Measurements from ENCODE around the gene RUFY1. TPM values are rescaled to one million over a fixed set of nuclear protein-coding genes. Genes with fewer than 3 reads are reported as not detected.

The RUFY1 gene
- total and polyA plus RNA-seq, 9 of the 15 experiments (the other 6 are each of a cell fraction or from before 2014, with no cell fraction given) = 5.0 to 41.7 (median 29.6) TPM

GRCh38 chr5:179616002-179616594 is 65.7 kb downstream of the RUFY1 start (continued):
- TF ChIP-seq E2F8 (IDR thresholded peaks at IDR 0.05; ENCODE audit: low read depth, partially characterized antibody) (no peak), NEUROD1 (IDR thresholded peaks at IDR 0.05; ENCODE audit: borderline replicate concordance, low read depth, low read length, partially characterized antibody) (no peak)

GRCh38 chr5:179617930-179618329 is 67.6 kb downstream of the RUFY1 start:
- H3K27me3 ChIP-seq (ENCODE audit: control insufficient read depth in 2 of 2, insufficient read depth in 2 of 2, low read length in 2 of 2) = no peaks in the 10 kb centered on the region
- in situ Hi-C loops (cut with MboI) (no loop called here), intact Hi-C loops (cut with micrococcal nuclease) (no loop called here)
- DNase-seq (ENCODE audit: extremely low read depth in 1 of 4, low spot score in 3 of 4) (peak in 1 of 4 experiments; percentile 3), ATAC-seq (no peak), FAIRE-seq (no peak)
- no peak overlapping the region for H2AFZ ChIP-seq (ENCODE audit: low read depth, low read length)
- H3K9me3 ChIP-seq (replicated peaks; ENCODE audit: control insufficient read depth, insufficient read depth, low read depth, low read length) = no peaks in the 10 kb centered on the region
- peaks cover 83% of the 10 kb centered on the region for H3K79me2 ChIP-seq (ENCODE audit: control insufficient read depth, insufficient read depth, low read length)
- no TSS peak for BruUV-seq (replicated peaks)
- no peak overlapping the region for H3K4me3 ChIP-seq
- H4K20me1 ChIP-seq (replicated peaks; ENCODE audit: control insufficient read depth, insufficient read depth, low read length) = peaks cover 78% of the 10 kb centered on the region
- CTCF ChIA-PET (ENCODE audit: low intra/inter-chr PET ratio) = no interaction called here
- no peak overlapping the region for H3K9ac ChIP-seq (ENCODE audit: insufficient read depth in 1 of 2, low read depth in 2 of 2, low read length in 2 of 2)
- WGBS (ENCODE audit: insufficient coverage, low coverage, missing lambda C conversion rate) = 79% methylated on average over 7 of the region's 7 CpGs
- H3K9me1 ChIP-seq (ENCODE audit: control insufficient read depth, insufficient read depth, low read length) = no peaks in the 10 kb centered on the region
- H3K4me2 ChIP-seq (ENCODE audit: insufficient read depth, low read length) = no peak overlapping the region; the same call in 1 of the 2 replicates
- H3K4me1 ChIP-seq (replicated peaks in 1 of 2; ENCODE audit: control insufficient read depth in 2 of 2, insufficient read depth in 2 of 2, low read length in 2 of 2) = peaks cover 10 to 55% of the 10 kb centered on the region in 2 experiments
- POLR2A ChIA-PET = interaction anchor here (0.6 to 2.6 kb wide), 2 partner anchors 11 to 165 kb away, joined by 3 to 15 read pairs; no protein-coding TSS in a partner anchor
- H3K36me3 ChIP-seq (ENCODE audit: control insufficient read depth, insufficient read depth, low read length) = peaks cover 96% of the 10 kb centered on the region
- no peak overlapping the region for H3K27ac ChIP-seq (ENCODE audit: extremely low read depth, low read depth, low read length)
- TF ChIP-seq PTBP1 (IDR thresholded peaks at IDR 0.05; ENCODE audit: low read depth, low read length) (no peak), ILF3 (IDR thresholded peaks at IDR 0.05; ENCODE audit: borderline replicate concordance) (no peak), ZFP91 (CRISPR knock-in tag; IDR thresholded peaks at IDR 0.05) (no peak), POLR2A (conservative IDR thresholded peaks at IDR 0.05) (peak; percentile 39; the same call in 1 of the 2 replicates), HMGXB4 (CRISPR knock-in tag; IDR thresholded peaks at IDR 0.05) (no peak), NR3C1 (CRISPR knock-in tag; IDR thresholded peaks at IDR 0.05) (no peak), ARID3B (CRISPR knock-in tag; IDR thresholded peaks at IDR 0.05; ENCODE audit: borderline replicate concordance) (no peak), HDAC3 (IDR thresholded peaks at IDR 0.05; ENCODE audit: borderline replicate concordance, partially characterized antibody) (no peak), NCOA4 (IDR thresholded peaks at IDR 0.05; ENCODE audit: partially characterized antibody) (no peak), ZNF232 (CRISPR knock-in tag; IDR thresholded peaks at IDR 0.05) (no peak), POLR2B (IDR thresholded peaks at IDR 0.05; ENCODE audit: low read depth, partially characterized antibody) (peak; percentile 13)
